Measurements from ENCODE around the gene FCRL2. TPM values are rescaled to one million over a fixed set of nuclear protein-coding genes. Genes with fewer than 3 reads are reported as not detected.

Gene FCRL2
- polyA plus RNA-seq, 2 donors, result 0.04 to 0.18 TPM

DNA sequence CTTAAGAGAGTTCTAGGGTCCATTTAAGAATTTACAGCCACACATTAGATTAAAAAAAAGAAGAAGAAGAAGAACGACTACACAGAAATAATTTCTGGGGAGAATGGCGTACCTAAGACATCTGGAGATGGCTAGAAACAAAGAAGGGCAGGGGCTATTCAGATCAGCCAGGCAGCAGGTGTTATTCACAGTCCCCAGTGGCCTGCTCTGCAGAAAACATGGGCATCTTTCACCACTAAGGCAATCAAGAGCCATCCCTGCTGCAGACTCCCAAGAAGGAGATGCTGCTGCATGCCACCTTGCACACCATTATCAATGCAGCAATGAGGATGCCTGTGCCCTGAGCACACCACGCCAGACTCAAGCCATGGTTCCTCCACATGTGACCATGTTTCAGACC lies 7.9 kb upstream of the FCRL2 start:
- H3K36me3 ChIP-seq (ENCODE audit: control insufficient read depth in 2 of 2, insufficient read depth in 2 of 2, low read length in 1 of 2), result no peaks in the 10 kb centered on the region
- no peak overlapping the region for H3K4me3 ChIP-seq (ENCODE audit: low read depth in 1 of 2, low read length in 2 of 2)
- H3K27me3 ChIP-seq (ENCODE audit: control insufficient read depth in 1 of 2, insufficient read depth in 2 of 2, low read length in 2 of 2), result no peaks in the 10 kb centered on the region
- 71 to 76% methylated on average over 3 of the region's 3 CpGs for WGBS, 2 donors
- H3K27ac ChIP-seq (ENCODE audit: low read depth in 2 of 2, low read length in 1 of 2), result no peak overlapping the region
- no peaks in the 10 kb centered on the region for H3K4me1 ChIP-seq (ENCODE audit: control insufficient read depth in 2 of 2, insufficient read depth in 2 of 2, low read length in 1 of 2)
- no peaks in the 10 kb centered on the region for H3K9me3 ChIP-seq (ENCODE audit: control insufficient read depth in 2 of 2, insufficient read depth in 1 of 2, low read depth in 1 of 2, low read length in 1 of 2)

DNA sequence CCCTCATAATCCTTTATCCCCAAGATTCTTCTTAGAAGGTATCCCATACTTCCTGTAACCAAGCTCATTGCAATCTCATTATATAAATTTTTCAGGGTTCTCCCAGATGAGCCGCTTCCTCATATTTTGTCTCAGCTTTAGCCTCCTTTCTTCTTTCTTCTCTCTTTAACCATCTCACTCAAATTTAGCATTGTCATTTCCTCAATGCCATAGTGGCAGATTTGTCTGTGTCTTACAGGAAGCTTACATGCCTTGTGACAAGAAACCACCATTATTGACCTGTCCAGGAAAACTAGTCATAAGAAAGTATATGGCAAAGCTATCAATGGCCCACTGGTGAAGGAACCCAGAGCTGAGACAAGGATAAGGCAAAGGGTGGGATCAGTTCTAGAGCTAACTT lies 6.0 kb upstream of the FCRL2 start:
- Histone ChIP-seq H3K36me3 (ENCODE audit: control insufficient read depth in 2 of 2, insufficient read depth in 2 of 2, low read length in 1 of 2) (no peaks in the 10 kb centered on the region), H3K4me1 (ENCODE audit: control insufficient read depth in 2 of 2, insufficient read depth in 2 of 2, low read length in 1 of 2) (no peaks in the 10 kb centered on the region), H3K9me3 (ENCODE audit: control insufficient read depth in 2 of 2, insufficient read depth in 1 of 2, low read depth in 1 of 2, low read length in 1 of 2) (no peaks in the 10 kb centered on the region), H3K27ac (ENCODE audit: low read depth in 2 of 2, low read length in 1 of 2) (no peak overlapping the region), H3K27me3 (ENCODE audit: control insufficient read depth in 1 of 2, insufficient read depth in 2 of 2, low read length in 2 of 2) (no peaks in the 10 kb centered on the region), H3K4me3 (ENCODE audit: low read depth in 1 of 2, low read length in 2 of 2) (no peak overlapping the region)
- WGBS, 2 donors, result 79 to 85% methylated on average over 1 of the region's 1 CpG

DNA sequence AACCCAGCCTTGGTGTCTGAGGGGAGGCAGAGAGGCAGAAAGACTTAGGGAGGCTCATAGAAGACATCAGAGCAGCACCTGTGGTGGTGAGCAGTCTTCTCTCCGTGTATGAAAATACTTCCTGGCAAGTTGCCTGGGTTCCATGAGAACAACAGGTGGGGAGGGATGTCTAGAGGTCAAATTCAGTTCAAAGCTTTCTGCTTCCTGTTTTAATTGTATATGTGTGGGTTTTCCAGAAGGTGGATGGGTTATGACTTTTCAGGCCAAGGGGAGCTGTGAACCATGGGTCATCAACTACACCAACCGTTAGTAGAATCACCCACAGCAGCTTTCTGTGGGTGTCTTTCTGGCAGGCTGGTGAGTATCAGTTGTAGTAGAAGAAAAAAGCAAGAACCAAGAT lies 4.1 kb upstream of the FCRL2 start:
- Histone ChIP-seq H3K27ac (ENCODE audit: low read depth in 2 of 2, low read length in 1 of 2) (no peak overlapping the region), H3K4me3 (ENCODE audit: low read depth in 1 of 2, low read length in 2 of 2) (no peak overlapping the region), H3K4me1 (ENCODE audit: control insufficient read depth in 2 of 2, insufficient read depth in 2 of 2, low read length in 1 of 2) (no peaks in the 10 kb centered on the region), H3K9me3 (ENCODE audit: control insufficient read depth in 2 of 2, insufficient read depth in 1 of 2, low read depth in 1 of 2, low read length in 1 of 2) (no peaks in the 10 kb centered on the region), H3K36me3 (ENCODE audit: control insufficient read depth in 2 of 2, insufficient read depth in 2 of 2, low read length in 1 of 2) (no peaks in the 10 kb centered on the region), H3K27me3 (ENCODE audit: control insufficient read depth in 1 of 2, insufficient read depth in 2 of 2, low read length in 2 of 2) (no peaks in the 10 kb centered on the region)
- WGBS, 2 donors, result 42 to 45% methylated on average over 2 of the region's 2 CpGs

GRCh38 chr1:157775101-157775870 lies 1.6 kb downstream of the FCRL2 start:
- Histone ChIP-seq H3K27me3 (ENCODE audit: control insufficient read depth in 1 of 2, insufficient read depth in 2 of 2, low read length in 2 of 2) (no peaks in the 10 kb centered on the region), H3K4me3 (ENCODE audit: low read depth in 1 of 2, low read length in 2 of 2) (no peak overlapping the region), H3K9me3 (ENCODE audit: control insufficient read depth in 2 of 2, insufficient read depth in 1 of 2, low read depth in 1 of 2, low read length in 1 of 2) (no peaks in the 10 kb centered on the region), H3K36me3 (ENCODE audit: control insufficient read depth in 2 of 2, insufficient read depth in 2 of 2, low read length in 1 of 2) (no peaks in the 10 kb centered on the region), H3K4me1 (ENCODE audit: control insufficient read depth in 2 of 2, insufficient read depth in 2 of 2, low read length in 1 of 2) (no peaks in the 10 kb centered on the region), H3K27ac (ENCODE audit: low read depth in 2 of 2, low read length in 1 of 2) (no peak overlapping the region)
- WGBS, 2 donors, result 66 to 73% methylated on average over 4 of the region's 4 CpGs

DNA sequence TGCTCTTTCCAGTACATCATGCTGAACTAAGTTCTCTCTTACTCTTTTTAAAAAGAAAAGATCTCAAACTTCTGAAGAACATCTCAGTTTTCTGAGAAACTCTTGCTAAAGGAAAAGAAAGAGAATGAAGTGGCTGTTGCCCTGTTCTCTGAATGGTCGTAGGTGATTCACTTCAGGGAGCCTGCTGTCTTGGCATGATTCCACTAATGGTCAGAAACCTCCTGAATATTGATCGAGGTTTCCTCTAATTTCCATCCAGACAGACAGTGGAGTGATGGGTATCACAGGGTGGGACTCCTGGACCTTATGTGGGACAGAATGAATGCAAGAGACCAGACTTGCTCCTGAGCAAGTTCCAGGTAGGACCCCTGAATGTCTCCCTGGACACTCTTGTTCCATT lies 2.5 kb downstream of the FCRL2 start:
- Histone ChIP-seq H3K27ac (ENCODE audit: low read depth in 2 of 2, low read length in 1 of 2) (no peak overlapping the region), H3K36me3 (ENCODE audit: control insufficient read depth in 2 of 2, insufficient read depth in 2 of 2, low read length in 1 of 2) (no peaks in the 10 kb centered on the region), H3K4me3 (ENCODE audit: low read depth in 1 of 2, low read length in 2 of 2) (no peak overlapping the region), H3K27me3 (ENCODE audit: control insufficient read depth in 1 of 2, insufficient read depth in 2 of 2, low read length in 2 of 2) (no peaks in the 10 kb centered on the region), H3K9me3 (ENCODE audit: control insufficient read depth in 2 of 2, insufficient read depth in 1 of 2, low read depth in 1 of 2, low read length in 1 of 2) (no peaks in the 10 kb centered on the region), H3K4me1 (ENCODE audit: control insufficient read depth in 2 of 2, insufficient read depth in 2 of 2, low read length in 1 of 2) (no peaks in the 10 kb centered on the region)
- WGBS, 2 donors, result 58 to 75% methylated on average over 2 of the region's 2 CpGs

DNA sequence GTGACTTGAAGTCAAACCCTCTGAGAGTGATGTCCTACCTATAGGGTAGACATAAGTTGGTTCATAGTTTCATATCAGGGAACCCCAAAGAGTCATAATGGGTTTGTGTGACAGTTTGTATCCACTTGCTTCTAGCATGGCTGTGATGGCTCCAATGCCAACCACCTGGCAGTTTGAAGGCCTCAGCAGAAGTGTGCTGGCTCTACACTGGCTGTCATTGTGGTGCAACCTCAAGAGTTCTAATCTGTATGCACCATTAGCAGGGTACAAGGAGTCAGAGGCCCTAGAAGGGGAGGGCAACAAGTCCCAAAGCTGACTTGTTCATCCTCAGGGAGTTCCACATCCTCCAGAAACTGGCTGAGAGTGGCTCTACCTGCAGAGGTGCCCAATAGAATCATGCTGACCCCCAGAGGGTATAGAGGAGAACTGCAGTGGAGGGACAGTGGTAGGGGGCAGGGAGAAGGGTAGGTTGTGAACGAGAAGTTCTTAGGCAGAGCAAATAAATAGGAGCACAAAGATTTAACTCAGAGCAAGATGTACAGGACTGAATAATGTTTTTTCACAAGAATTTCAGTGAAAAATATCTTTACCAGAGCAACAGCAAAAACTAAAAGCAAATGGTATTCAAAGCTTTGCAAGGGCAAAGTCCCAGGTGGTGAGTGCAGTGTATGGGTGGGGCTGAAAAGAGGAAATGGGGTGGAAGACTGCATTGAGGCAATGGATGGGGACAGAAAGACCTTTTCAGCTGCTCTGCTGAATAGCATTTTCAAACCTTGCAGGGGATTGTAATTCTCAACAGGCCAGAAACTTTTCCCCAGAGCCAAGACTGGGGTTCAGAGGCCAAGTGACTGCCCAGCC lies 3.2 kb downstream of the FCRL2 start:
- Histone ChIP-seq H3K27me3 (ENCODE audit: control insufficient read depth in 1 of 2, insufficient read depth in 2 of 2, low read length in 2 of 2) (no peaks in the 10 kb centered on the region), H3K4me1 (ENCODE audit: control insufficient read depth in 2 of 2, insufficient read depth in 2 of 2, low read length in 1 of 2) (no peaks in the 10 kb centered on the region), H3K27ac (ENCODE audit: low read depth in 2 of 2, low read length in 1 of 2) (no peak overlapping the region), H3K9me3 (ENCODE audit: control insufficient read depth in 2 of 2, insufficient read depth in 1 of 2, low read depth in 1 of 2, low read length in 1 of 2) (no peaks in the 10 kb centered on the region), H3K4me3 (ENCODE audit: low read depth in 1 of 2, low read length in 2 of 2) (no peak overlapping the region), H3K36me3 (ENCODE audit: control insufficient read depth in 2 of 2, insufficient read depth in 2 of 2, low read length in 1 of 2) (no peaks in the 10 kb centered on the region)
- 20 to 24% methylated on average over 1 of the region's 1 CpG for WGBS, 2 donors

DNA sequence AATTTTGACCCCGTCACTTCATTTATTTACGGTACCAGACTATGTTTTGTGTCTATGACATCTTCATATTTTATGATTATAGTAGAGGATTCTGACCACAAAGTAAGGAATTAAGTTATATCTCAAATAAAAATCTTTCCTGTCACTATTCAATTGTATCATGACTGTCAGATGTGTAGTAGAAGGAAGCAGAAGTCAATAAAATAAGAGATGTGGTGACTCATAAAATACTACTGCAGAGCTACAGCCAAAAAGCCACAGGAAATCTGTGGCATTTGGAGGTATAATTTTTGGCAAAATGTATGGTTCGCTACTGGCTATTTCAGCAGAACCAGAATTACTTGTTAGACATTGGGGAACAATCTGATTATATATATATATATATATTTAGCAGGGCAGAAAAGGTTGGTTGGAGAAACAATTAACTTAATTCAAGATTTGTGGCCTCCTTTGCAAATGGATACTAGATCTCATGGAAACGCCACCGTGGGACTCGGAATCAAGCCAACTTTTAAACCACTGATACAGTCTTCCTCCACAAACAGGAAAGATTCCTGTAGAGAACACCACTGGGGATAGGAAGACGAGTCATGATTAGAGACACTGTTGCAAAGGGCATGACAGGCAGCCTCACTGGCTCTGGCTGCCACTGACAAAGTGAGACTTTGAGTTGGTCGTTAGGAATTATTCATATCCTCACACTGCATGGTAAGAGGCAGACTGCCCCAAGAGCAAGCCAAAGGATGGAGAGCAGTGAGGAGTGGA lies 5.1 kb downstream of the FCRL2 start:
- H3K4me1 ChIP-seq (ENCODE audit: control insufficient read depth in 2 of 2, insufficient read depth in 2 of 2, low read length in 1 of 2), result no peaks in the 10 kb centered on the region
- H3K36me3 ChIP-seq (ENCODE audit: control insufficient read depth in 2 of 2, insufficient read depth in 2 of 2, low read length in 1 of 2), result no peaks in the 10 kb centered on the region
- H3K9me3 ChIP-seq (ENCODE audit: control insufficient read depth in 2 of 2, insufficient read depth in 1 of 2, low read depth in 1 of 2, low read length in 1 of 2), result no peaks in the 10 kb centered on the region
- 68 to 78% methylated on average over 8 of the region's 8 CpGs for WGBS, 2 donors
- H3K27me3 ChIP-seq (ENCODE audit: control insufficient read depth in 1 of 2, insufficient read depth in 2 of 2, low read length in 2 of 2), result no peaks in the 10 kb centered on the region
- H3K4me3 ChIP-seq (ENCODE audit: low read depth in 1 of 2, low read length in 2 of 2), result no peak overlapping the region
- H3K27ac ChIP-seq (ENCODE audit: low read depth in 2 of 2, low read length in 1 of 2), result no peak overlapping the region

DNA sequence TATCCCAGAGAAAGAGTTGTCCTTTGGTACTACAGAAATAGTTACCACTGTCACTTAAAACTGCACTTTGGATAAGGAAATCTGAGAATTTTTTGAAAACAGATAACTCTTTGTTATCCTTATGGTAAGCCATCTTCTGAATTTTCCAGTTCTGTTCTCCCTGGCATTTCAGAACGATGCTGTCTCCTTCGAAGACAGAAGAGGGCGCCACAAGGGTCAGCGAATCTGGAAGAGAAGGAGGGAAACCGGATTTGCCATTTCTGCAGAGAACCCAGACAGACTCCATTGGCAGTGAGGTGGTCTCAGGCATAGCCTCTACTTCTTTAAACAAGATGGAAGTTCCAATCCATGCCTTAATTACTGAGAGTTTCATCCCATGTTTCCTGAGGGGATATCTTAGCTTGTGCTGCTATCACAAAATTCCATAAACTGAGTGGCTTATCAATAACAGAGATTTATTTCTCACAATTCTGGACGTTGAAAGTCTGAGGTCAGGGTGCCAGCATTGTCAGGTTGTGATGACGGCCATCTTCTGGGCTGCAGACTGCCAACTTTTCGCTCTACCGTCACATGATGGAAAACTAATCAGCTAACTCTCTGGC lies 6.4 kb downstream of the FCRL2 start:
- 53 to 58% methylated on average over 9 of the region's 9 CpGs for WGBS, 2 donors
- Histone ChIP-seq H3K9me3 (ENCODE audit: control insufficient read depth in 2 of 2, insufficient read depth in 1 of 2, low read depth in 1 of 2, low read length in 1 of 2) (no peaks in the 10 kb centered on the region), H3K4me3 (ENCODE audit: low read depth in 1 of 2, low read length in 2 of 2) (no peak overlapping the region), H3K4me1 (ENCODE audit: control insufficient read depth in 2 of 2, insufficient read depth in 2 of 2, low read length in 1 of 2) (no peaks in the 10 kb centered on the region), H3K27ac (ENCODE audit: low read depth in 2 of 2, low read length in 1 of 2) (no peak overlapping the region), H3K36me3 (ENCODE audit: control insufficient read depth in 2 of 2, insufficient read depth in 2 of 2, low read length in 1 of 2) (no peaks in the 10 kb centered on the region), H3K27me3 (ENCODE audit: control insufficient read depth in 1 of 2, insufficient read depth in 2 of 2, low read length in 2 of 2) (no peaks in the 10 kb centered on the region)

- Histone ChIP-seq H3K27me3 (ENCODE audit: control insufficient read depth in 1 of 2, insufficient read depth in 2 of 2, low read length in 2 of 2) (no peaks in the 10 kb centered on the region), H3K36me3 (ENCODE audit: control insufficient read depth in 2 of 2, insufficient read depth in 2 of 2, low read length in 1 of 2) (no peaks in the 10 kb centered on the region), H3K27ac (ENCODE audit: low read depth in 2 of 2, low read length in 1 of 2) (no peak overlapping the region), H3K9me3 (ENCODE audit: control insufficient read depth in 2 of 2, insufficient read depth in 1 of 2, low read depth in 1 of 2, low read length in 1 of 2) (peaks cover 0 to 3% of the 10 kb centered on the region in 2 donors), H3K4me3 (ENCODE audit: low read depth in 1 of 2, low read length in 2 of 2) (no peak overlapping the region), H3K4me1 (ENCODE audit: control insufficient read depth in 2 of 2, insufficient read depth in 2 of 2, low read length in 1 of 2) (no peaks in the 10 kb centered on the region)
These were observed 10.1 kb downstream of the FCRL2 start for GRCh38 chr1:157766792-157767191.
